GM19328 (cell line): Measurements from ENCODE around the gene MYO7B.

Experiments used
- ATAC-seq: cut with Tn5 transposase; IDR thresholded peaks from one replicate; pipeline ENCODE4 v1.9.1; 2021; ENCODE audit warnings: mild to moderate bottlenecking, moderate library complexity; ENCODE audit not compliant: unreplicated experiment

MYO7B gene

DNA sequence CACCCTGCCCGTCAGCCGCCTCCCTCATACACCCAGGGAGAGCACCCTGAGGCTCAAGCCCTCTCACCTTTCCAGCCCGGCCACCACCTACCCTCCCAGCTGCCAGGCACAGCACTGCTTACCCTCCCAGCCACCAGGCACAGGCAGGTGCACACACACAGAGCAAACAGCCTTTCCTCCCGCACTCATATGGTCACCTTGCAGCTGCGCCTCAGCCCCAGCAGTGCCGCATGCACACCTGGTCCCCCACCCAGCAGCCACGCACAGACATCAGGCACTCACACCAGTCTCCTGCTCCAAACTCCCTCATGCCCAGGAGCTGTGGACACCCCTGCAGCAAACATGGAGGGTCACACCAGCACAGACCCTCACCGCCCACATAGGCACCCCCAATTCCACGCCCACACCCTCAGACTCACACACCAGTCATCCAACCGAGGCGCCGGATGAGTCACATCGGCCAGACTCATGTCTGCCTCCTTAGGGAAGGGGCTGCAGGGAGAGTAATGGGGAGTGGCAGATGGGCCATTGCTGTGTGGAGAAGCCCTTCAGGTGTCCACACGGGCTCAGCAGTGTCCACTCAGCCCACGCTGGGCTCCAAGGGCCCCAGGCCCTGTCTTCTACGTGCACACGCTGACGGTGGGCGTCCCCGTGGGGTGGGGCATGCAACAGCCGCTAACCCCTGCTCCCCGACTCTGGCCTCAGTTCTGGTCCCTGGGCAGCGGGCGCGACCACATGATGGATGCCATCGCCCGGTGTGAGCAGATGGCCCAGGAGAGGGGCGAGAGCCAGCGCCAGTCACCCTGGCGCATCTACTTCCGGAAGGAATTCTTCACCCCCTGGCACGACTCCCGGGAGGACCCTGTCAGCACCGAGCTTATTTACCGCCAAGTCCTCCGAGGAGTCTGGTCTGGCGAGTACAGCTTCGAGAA, 88.2 kb downstream of the MYO7B start:
- no peak for ATAC-seq

DNA sequence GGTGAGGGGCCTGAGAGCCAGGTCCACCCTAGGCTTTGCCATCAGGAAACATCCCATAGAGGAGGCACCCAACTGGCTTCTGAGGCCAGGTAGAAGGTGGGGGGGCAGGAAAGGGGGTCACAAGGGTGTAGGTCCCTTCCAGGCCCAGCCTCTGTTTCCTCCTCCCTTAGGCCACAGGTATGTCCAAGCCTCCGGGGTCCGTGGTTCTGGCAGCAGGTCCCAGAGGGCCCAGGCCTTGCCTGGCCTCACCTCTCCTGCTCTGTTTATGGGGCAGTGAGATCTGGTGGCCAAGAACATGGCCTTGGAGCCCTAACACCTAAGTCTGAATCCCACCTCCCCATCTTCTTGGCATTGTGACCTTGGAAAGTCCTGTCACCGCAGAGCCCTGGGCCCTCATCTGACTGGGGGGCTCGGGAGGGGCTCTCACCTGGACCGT, 88.9 kb downstream of the MYO7B start:
- ATAC-seq: no peak

GRCh38 chr2:127624756-127625571, 89.5 kb downstream of the MYO7B start:
- no peak for ATAC-seq

DNA sequence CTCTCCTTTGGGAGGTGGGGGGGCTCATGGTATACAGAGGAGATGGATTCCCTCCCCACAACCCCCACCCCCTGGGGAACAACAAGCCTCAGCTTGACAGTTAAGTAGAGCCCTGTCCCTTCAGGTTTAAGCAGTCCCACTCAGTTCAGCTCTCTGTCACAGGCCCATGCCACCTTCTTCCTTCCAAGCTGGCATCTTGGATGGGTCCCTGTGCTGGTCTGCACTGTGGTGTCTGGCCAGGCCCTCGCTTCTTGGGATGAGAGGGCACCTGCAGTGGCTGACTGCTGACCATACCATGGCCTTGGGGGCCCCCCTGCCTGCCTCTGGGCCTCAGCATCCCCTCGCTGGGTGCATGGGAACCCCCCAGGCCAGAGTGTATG, 90.1 kb downstream of the MYO7B start:
- ATAC-seq: no peak

DNA sequence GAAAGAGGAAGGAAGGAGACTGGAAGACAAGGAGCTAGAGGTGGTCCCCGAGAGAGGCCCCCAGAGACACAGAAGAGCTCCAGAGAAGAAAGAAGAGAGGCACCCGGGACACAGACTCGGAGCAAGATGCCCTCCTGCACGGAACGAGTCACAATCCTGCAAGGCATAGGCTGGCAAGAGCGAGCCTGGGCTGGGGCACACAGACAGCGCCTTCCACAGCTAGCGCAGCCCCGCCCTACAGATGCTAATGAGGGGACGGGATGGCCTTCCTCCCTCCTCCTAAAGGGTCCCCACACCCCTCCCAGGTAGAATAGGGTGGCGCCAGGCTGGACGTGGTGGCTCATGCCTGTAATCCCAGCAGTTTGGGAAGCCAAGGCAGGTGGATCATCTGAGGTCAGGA, 90.7 kb downstream of the MYO7B start:
- ATAC-seq: no peak

DNA sequence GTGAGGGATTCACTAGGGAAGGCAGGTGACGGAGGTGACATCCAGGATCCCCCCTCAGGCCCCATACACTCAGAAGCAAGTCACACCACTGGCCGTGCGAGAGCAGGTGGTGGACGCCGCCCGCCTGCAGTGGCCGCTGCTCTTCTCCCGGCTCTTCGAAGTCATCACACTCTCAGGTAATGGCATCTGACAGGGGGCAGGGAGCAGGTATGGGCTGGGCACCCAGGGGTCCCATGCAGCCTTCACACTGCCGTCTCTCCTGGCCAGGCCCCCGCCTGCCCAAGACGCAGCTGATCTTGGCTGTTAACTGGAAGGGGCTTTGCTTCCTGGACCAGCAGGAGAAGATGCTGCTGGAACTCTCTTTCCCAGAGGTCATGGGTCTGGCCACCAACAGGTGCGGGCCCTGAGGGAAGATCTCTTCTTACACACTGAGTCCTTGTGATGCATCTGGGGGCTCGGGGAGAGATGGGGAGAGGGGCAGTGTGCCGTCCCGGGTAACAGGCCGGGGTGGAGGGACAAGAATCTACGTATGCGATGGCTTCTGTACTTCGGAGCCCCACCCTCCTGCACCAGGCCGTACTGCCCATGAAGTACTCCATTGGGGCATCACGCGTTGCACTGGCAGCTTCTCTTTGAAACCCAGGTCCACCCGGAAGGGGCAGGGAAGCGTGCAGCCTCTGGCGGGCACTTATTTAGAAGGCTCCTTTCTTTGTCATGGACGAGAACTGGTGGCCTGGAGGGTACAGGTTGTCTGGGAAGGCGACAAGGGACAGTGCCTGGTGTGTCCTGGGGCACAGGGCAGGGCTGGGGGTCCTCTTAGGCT, 91.6 kb downstream of the MYO7B start:
- ATAC-seq: no peak

- no peak for ATAC-seq
These were observed 92.5 kb downstream of the MYO7B start for GRCh38 chr2:127627740-127628571.

DNA sequence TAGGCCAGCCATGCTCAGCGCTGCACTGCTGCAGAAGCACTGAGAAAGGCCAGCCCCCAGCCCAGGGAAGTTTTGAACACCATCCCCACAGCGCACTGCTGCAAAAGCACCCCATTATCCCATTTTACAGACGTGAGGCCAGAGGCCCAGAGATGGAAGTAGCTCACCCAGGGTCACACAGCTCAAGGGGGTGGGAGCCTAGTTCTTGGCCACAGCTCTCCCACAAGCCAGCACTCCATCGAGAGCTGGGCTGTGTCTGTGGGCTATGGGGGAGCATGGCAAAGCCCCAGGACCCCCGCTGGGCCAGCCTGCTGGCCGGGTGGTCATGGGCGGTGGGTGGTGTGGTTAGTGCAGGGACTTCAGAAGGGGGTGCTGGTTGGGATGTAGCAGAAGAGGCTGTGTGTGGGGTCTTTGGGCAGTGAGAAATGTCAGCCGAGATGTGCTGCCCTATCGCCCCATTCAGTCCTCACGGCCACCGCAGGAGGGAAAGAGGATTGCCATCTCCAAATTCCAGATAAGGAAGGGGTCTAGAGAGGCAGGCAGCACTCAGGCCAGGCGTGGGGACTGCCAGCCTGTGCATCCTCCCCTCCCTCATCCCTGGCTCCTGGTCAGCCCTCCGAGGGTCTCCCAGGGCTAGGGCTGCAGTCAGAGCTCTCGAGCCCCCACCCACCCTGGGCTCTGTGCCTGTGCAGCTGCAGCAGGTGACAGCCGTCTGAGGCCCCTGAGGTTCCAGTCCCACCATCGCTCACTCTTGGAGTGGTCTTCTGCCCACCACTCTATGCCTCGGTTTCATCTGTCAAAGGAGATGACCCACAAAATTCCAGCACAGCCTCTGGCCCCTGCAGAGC, 93.5 kb downstream of the MYO7B start:
- ATAC-seq: no peak

GRCh38 chr2:127629637-127630036, 94.2 kb downstream of the MYO7B start:
- ATAC-seq: no peak

DNA sequence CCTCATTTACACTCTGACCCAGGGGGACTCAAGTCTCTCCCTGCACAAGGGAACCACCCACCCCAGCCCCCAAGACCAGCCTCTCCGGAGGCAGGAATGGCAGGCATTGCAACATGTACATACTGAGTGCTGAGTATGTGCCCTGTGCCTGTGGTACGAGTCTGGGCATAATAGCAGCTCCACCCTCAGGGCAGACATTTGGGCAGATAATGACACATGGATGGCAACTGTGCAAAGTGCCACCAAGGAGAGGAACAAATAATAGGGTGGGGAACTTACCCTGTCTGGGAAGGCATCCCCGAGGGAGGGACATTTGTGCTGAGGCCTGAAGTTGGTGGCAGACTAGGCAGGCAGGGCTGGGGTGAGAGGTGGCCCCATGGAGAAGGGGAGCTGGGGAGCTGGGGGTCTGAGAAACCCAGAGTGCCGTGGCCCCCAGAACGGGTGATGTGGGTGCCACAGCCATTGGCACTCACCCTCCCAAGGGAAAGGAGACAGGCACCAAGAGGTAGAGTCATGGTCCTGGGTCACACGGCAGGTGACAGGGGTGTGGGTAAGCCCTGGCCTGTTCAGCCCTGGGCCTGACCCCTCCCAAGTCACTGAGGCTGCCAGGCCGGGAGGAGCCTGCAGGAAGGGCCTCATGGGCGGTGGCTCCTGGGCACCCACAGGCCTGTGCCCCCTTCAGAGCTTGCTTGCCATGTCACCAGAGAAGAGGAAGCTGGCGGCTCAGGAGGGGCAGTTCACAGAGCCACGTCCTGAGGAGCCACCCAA, 94.8 kb downstream of the MYO7B start:
- no peak for ATAC-seq

- ATAC-seq: no peak
These were observed 95.5 kb downstream of the MYO7B start for GRCh38 chr2:127630864-127631540.

DNA sequence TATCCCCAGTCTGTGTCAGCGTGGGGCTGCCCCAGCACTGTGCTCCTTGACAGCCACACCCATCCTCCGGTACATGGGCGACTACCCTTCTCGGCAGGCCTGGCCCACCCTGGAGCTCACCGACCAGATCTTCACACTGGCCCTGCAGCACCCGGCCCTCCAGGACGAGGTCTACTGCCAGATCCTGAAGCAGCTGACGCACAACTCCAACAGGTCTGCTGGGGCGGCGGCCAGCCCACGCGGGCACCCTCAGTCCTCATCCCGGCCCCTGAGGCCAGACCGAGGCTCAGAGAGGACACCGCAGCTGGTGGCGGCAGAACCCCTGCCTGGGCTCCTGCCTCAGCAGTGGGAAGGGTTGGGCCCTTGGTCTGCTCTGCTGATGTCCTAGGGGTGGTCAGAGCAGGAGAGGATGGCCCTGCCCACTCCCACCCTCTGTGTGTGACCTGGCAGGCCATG, 96.1 kb downstream of the MYO7B start:
- ATAC-seq: no peak

- ATAC-seq: no peak
These were observed 96.6 kb downstream of the MYO7B start for GRCh38 chr2:127631997-127632581.

GRCh38 chr2:127632592-127633489, 97.4 kb downstream of the MYO7B start:
- no peak for ATAC-seq

DNA sequence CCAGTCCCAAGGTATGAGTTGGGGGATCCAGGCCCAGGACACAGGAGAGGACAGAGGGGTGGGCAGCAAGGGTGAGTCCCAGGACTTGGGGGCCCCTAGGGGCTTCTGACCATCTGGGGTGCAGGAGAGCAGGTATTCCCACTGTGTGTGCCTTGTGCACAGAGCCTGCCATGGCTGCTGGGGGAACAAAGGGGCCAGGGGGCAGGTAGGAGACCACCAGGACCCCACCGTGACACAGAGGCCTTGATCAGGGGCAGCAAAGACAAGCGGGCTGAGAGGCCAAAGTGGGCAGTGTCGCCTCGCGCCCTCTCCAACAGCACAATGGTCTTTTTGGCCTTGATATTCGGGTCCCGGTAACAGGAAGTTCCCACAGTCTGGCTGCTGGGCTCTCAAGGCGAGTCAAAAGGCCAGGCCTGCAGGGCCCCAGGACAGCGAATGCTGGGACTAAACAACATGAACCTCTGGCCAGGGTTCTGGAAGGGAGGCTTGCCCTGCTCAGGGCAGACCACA, 98.1 kb downstream of the MYO7B start:
- ATAC-seq: no peak

DNA sequence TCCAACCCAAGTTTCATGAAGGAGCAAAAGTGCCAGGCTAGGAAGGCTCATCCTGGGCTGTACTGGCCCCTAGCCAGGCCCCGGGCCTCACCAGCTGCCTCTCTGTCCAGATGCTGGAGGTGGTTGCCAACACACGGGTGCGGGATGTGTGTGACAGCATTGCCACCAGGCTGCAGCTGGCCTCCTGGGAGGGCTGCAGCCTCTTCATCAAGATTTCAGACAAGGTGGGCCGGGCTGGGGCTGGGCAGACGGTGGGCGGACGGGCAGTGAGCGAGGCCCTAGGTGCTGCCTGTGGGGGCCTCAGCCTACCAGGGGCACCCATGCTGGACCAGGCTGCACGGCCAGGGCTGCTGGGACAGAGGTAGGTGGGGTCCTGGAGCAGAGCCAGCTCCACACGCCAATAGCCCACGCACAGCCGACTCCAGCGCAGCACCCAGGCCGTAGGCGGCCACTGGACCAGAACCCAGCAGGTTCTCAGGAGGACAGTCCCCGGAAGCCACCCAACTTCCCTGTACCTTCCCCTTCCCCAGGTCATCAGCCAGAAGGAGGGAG, 98.7 kb downstream of the MYO7B start:
- ATAC-seq: no peak
